Activated CD8-positive, alpha-beta T cell treated with anti-CD3 and anti-CD28 coated beads for 36 hours (primary cell): ENCODE data around the gene ZNF526. TPM values are rescaled to one million over a fixed set of nuclear protein-coding genes. Genes with fewer than 3 reads are reported as not detected.

Experiments used
- ATAC-seq: fragments of 200-7000 bp; cut with Tn5 transposase; one replicate; pipeline ENCODE4 v1.10.0; 2021; ENCODE audit warnings: mild to moderate bottlenecking, moderate library complexity
- CTCF ChIA-PET: fragments of 350-600 bp; sonication (Branson Sonifier 250); formaldehyde crosslinking; loops from one replicate; lab custom pipeline; 2021; ENCODE audit warnings: antibody characterized with exemption; lab: Charles Lee
- POLR2A ChIA-PET: fragments of 350-600 bp; sonication (Branson Sonifier 250); formaldehyde crosslinking; loops from one replicate; lab custom pipeline; 2021; ENCODE audit warnings: antibody characterized with exemption; lab: Charles Lee
- DNase-seq: peaks from one replicate; pipeline ENCODE4 v3.0.0-alpha.2; 2020
- H3K27ac Mint-ChIP-seq: one replicate; pipeline ENCODE4 v1.8.0; 2021; ENCODE audit warnings: mild to moderate bottlenecking, mixed read lengths
- H3K27me3 Mint-ChIP-seq: one replicate; pipeline ENCODE4 v1.8.0; 2021; ENCODE audit warnings: mixed read lengths
- H3K36me3 Mint-ChIP-seq: one replicate; pipeline ENCODE4 v1.8.0; 2021; ENCODE audit warnings: low read depth, mixed read lengths
- H3K4me1 Mint-ChIP-seq: one replicate; pipeline ENCODE4 v1.8.0; 2021; ENCODE audit warnings: low read depth, mixed read lengths
- H3K4me3 Mint-ChIP-seq: one replicate; pipeline ENCODE4 v1.8.0; 2021; ENCODE audit warnings: mild to moderate bottlenecking, moderate library complexity, mixed read lengths
- H3K9me3 Mint-ChIP-seq: one replicate; pipeline ENCODE4 v1.8.0; 2021; ENCODE audit warnings: mixed read lengths
- intact Hi-C: fragments of 100-400 bp; cut with micrococcal nuclease; formaldehyde crosslinking; loops from one replicate; pipeline ENCODE4 v1.10.0; 2022
- total RNA-seq, 2 experiments: library from RNA; stranded (reverse); gene quantifications; one replicate each; pipeline ENCODE4 v1.2.3, GENCODE V29; 2021
- TF ChIP-seq, protein P1 (sequence below): fragments of 200-600 bp; IDR thresholded peaks from one replicate; pipeline ENCODE4 v1.8.0; 2022; ENCODE audit warnings: antibody characterized with exemption, mild to moderate bottlenecking

ZNF526 gene
- total RNA-seq, 2 experiments from 2014 or later: 12.0 to 12.3 TPM

DNA sequence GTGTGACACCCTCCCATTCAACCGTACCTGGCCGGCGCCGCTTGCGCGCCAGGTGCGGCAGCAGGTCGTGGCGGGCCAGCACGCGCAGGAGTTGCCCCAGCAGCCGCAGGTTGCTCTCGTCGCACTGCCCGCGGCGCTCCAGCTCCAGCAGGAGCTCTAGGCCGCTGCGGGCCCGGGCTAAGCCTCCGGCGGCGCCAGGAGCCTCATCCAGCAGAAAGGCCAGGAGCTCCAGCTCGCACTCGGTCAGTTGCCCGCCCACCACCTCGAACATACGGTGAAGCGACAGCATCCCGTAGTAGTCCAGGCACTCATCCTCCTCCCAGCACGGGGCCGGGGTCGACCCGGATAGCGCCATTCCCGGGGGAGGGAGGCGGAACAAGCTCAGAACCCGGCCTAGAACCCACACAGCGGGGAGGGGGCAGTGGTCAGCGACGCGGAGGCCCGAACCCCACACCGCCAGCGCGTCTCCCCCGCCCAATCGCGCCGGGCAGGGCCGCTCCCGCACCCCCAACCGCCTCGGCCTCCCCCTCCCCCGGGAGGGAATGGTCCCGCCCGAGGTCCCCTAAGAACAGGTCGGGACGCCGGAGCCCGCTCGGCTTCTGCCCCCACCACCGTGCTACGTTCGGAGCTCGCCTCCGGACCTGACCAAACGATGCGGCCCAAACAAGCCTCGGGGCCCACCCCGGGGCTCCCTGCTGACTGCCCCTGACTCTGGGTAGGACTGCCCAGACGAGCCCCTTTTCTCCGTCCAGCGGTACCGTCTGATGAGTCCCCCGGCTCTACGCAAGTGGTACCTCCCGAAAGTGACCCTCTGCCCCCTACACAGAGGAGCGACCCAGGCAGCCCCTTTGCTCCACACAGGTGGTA is 3.2 kb upstream of the ZNF526 start:
- intact Hi-C loops: no loop called here
- Mint-ChIP-seq H3K4me1 (peaks cover 61% of the 10 kb centered on the region), H3K27me3 (no peaks in the 10 kb centered on the region), H3K9me3 (no peaks in the 10 kb centered on the region), H3K4me3 (peak overlapping the region; percentile 99), H3K36me3 (peaks cover 30% of the 10 kb centered on the region), H3K27ac (peak overlapping the region; percentile 100)
- POLR2A ChIA-PET: interaction anchor here (0.6 to 17.2 kb wide), 6 partner anchors 14 to 909 kb away, joined by 3 to 195 read pairs (median 4); partner anchors contain the start of gene GSK3A
- TF ChIP-seq, protein P1, sequence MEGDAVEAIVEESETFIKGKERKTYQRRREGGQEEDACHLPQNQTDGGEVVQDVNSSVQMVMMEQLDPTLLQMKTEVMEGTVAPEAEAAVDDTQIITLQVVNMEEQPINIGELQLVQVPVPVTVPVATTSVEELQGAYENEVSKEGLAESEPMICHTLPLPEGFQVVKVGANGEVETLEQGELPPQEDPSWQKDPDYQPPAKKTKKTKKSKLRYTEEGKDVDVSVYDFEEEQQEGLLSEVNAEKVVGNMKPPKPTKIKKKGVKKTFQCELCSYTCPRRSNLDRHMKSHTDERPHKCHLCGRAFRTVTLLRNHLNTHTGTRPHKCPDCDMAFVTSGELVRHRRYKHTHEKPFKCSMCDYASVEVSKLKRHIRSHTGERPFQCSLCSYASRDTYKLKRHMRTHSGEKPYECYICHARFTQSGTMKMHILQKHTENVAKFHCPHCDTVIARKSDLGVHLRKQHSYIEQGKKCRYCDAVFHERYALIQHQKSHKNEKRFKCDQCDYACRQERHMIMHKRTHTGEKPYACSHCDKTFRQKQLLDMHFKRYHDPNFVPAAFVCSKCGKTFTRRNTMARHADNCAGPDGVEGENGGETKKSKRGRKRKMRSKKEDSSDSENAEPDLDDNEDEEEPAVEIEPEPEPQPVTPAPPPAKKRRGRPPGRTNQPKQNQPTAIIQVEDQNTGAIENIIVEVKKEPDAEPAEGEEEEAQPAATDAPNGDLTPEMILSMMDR: no peak
- DNase-seq (peak; percentile 51), ATAC-seq (no peak)
- CTCF ChIA-PET: interaction anchor here (0.6 to 3.2 kb wide), 10 partner anchors 16 to 93 kb away, joined by 3 to 14 read pairs (median 4); partner anchors contain the start of gene POU2F2

DNA sequence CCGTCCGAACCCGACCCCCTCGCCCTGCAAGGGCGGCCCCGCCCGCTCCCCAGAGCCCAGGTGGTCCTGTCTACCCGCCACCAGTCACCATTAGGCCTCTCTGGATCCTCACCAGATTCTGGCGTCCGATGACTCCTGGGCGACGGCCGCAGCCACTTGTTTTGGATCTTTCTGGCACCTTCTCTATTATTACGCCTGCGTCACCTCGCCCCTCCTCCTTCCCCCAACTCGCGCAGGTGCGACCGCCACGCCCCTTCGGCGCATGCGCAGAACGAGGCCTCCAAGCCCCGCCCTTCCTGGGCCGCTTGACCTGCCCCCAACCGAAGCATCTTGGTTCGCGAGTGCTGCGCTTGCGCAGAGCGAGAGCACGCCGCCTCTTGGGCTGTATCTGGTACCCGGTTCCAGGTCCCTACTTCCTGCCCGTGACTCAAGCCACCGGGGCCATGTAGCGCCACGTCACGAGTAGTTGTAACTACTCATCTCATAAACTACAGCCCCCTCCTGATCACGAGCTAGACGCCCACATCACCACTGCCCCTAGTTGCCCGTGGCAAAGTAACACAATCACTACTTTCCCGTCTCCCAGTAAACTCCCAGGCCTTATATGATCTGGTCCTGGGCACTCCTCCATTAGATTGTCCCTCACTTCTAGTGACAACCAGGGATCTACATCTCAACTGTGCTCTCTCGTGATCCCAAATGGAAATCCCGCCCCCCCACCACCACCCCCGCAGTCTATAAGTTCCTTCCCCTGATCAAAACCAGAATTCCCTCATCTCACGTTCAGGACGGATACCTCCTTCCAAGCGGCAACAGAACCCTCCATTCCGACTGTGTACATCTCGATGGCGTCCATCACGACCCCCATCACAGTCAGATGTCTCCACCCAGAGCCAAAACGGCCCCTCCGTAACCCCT is 2.3 kb upstream of the ZNF526 start, which contains the start of gene DEDD2:
Gene DEDD2, minus strand, starts transcription at position 158 of the 918 bp plus-strand sequence. CDS start 670 bp downstream, outside the sequence.
- ATAC-seq (peak; percentile 82), DNase-seq (peak; percentile 99)
- Mint-ChIP-seq H3K27ac (peak within 1 kb of the TSS; percentile 100), H3K36me3 (peaks cover 34% of the 10 kb centered on the region), H3K9me3 (no peaks in the 10 kb centered on the region), H3K4me1 (peaks cover 65% of the 10 kb centered on the region), H3K4me3 (peak within 1 kb of the TSS; percentile 99), H3K27me3 (no peaks in the 10 kb centered on the region)
- TF ChIP-seq, protein P1: no peak
- ChIA-PET POLR2A (interaction anchor here (0.8 to 17.2 kb wide), 3 partner anchors 16 to 63 kb away, joined by 4 to 195 read pairs (median 10); partner anchors contain the start of gene GSK3A), CTCF (interaction anchor here (0.6 to 2.6 kb wide), 8 partner anchors 17 to 85 kb away, joined by 3 to 14 read pairs (median 4); partner anchors contain the start of genes GSK3A and POU2F2)
- intact Hi-C loops: no loop called here

- H3K4me1 Mint-ChIP-seq: peaks cover 40% of the 10 kb centered on the region
- CTCF ChIA-PET: interaction anchor here (0.6 to 2.1 kb wide), 6 partner anchors 14 to 88 kb away, joined by 3 to 17 read pairs (median 4); partner anchors contain the start of gene GSK3A
These were observed 612 bp downstream of the ZNF526 start for GRCh38 chr19:42220751-42221097.

GRCh38 chr19:42224940-42225717 is 5.0 kb downstream of the ZNF526 start:
- TF ChIP-seq, protein P1: no peak
- no peak overlapping the region for H3K4me3 Mint-ChIP-seq
- H3K27me3 Mint-ChIP-seq: no peaks in the 10 kb centered on the region
- peaks cover 39% of the 10 kb centered on the region for H3K4me1 Mint-ChIP-seq
- ChIA-PET POLR2A (interaction anchor here (17.2 kb wide), 1 partner anchor 14 kb away, joined by 195 read pairs; the partner anchor contains the start of gene GSK3A), CTCF (no interaction called here)
- H3K27ac Mint-ChIP-seq: no peak overlapping the region
- H3K9me3 Mint-ChIP-seq: no peaks in the 10 kb centered on the region
- DNase-seq (no peak), ATAC-seq (no peak)
- peaks cover 44% of the 10 kb centered on the region for H3K36me3 Mint-ChIP-seq
- intact Hi-C loops: no loop called here

More at GRCh38 chr19:42220751-42221097, 612 bp downstream of the ZNF526 start:
- H3K27ac Mint-ChIP-seq: peak overlapping the region; percentile 100
- peaks cover 26% of the 10 kb centered on the region for H3K36me3 Mint-ChIP-seq
- no peak for DNase-seq
- POLR2A ChIA-PET: interaction anchor here (0.5 to 17.2 kb wide), 5 partner anchors 8 to 144 kb away, joined by 3 to 195 read pairs (median 3); partner anchors contain the start of gene GSK3A
- TF ChIP-seq, protein P1: no peak
- intact Hi-C loops: no loop called here
- no peak for ATAC-seq
- no peaks in the 10 kb centered on the region for H3K27me3 Mint-ChIP-seq
- H3K9me3 Mint-ChIP-seq: no peaks in the 10 kb centered on the region
- peak overlapping the region; percentile 99 for H3K4me3 Mint-ChIP-seq
